Measurements from ENCODE around the gene INTS14. TPM values are rescaled to one million over a fixed set of nuclear protein-coding genes. Genes with fewer than 3 reads are reported as not detected.
A peak's percentile ranks its signal among the peaks of the same experiment; 100 is the strongest.

The INTS14 gene
- total and polyA plus RNA-seq, 9 of the 15 experiments (the other 6 are each of a cell fraction or from before 2014, with no cell fraction given): 30.5 to 92.4 (median 46.5) TPM

GRCh38 chr15:65530318-65531111 is 80.4 kb downstream of the INTS14 start, which contains the start of gene HACD3 (continued):
- TF ChIP-seq, protein P1, sequence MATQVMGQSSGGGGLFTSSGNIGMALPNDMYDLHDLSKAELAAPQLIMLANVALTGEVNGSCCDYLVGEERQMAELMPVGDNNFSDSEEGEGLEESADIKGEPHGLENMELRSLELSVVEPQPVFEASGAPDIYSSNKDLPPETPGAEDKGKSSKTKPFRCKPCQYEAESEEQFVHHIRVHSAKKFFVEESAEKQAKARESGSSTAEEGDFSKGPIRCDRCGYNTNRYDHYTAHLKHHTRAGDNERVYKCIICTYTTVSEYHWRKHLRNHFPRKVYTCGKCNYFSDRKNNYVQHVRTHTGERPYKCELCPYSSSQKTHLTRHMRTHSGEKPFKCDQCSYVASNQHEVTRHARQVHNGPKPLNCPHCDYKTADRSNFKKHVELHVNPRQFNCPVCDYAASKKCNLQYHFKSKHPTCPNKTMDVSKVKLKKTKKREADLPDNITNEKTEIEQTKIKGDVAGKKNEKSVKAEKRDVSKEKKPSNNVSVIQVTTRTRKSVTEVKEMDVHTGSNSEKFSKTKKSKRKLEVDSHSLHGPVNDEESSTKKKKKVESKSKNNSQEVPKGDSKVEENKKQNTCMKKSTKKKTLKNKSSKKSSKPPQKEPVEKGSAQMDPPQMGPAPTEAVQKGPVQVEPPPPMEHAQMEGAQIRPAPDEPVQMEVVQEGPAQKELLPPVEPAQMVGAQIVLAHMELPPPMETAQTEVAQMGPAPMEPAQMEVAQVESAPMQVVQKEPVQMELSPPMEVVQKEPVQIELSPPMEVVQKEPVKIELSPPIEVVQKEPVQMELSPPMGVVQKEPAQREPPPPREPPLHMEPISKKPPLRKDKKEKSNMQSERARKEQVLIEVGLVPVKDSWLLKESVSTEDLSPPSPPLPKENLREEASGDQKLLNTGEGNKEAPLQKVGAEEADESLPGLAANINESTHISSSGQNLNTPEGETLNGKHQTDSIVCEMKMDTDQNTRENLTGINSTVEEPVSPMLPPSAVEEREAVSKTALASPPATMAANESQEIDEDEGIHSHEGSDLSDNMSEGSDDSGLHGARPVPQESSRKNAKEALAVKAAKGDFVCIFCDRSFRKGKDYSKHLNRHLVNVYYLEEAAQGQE (IDR thresholded peaks at IDR 0.05; ENCODE audit: borderline replicate concordance): 0 out of 2 replicates have a peak, but pooled peaks have one; percentile 4
- TF ChIP-seq, protein P1 (CRISPR knock-in tag; IDR thresholded peaks at IDR 0.05; ENCODE audit: low read depth): peak; percentile 48; the same call in 1 of the 2 replicates
- TF ChIP-seq NUFIP1 (IDR thresholded peaks at IDR 0.05; ENCODE audit: partially characterized antibody) (no peak), ZNF140 (CRISPR knock-in tag; IDR thresholded peaks at IDR 0.05) (no peak), NCOA6 (IDR thresholded peaks at IDR 0.05) (0 out of 2 replicates have a peak, but pooled peaks have one; percentile 37), MAFF (IDR thresholded peaks at IDR 0.05; ENCODE audit: low read length) (no peak), THRAP3 (IDR thresholded peaks at IDR 0.05; ENCODE audit: borderline replicate concordance) (no peak), ZKSCAN8 (CRISPR knock-in tag; IDR thresholded peaks at IDR 0.05) (no peak), NRF1 (conservative IDR thresholded peaks at IDR 0.05 in 1 of 2, IDR thresholded peaks at IDR 0.05 in 1 of 2) (peak; percentile 95), CAMTA2 (CRISPR knock-in tag; conservative IDR thresholded peaks at IDR 0.05) (no peak), YBX1 (IDR thresholded peaks at IDR 0.05) (no peak)
- TF ChIP-seq, protein P2, sequence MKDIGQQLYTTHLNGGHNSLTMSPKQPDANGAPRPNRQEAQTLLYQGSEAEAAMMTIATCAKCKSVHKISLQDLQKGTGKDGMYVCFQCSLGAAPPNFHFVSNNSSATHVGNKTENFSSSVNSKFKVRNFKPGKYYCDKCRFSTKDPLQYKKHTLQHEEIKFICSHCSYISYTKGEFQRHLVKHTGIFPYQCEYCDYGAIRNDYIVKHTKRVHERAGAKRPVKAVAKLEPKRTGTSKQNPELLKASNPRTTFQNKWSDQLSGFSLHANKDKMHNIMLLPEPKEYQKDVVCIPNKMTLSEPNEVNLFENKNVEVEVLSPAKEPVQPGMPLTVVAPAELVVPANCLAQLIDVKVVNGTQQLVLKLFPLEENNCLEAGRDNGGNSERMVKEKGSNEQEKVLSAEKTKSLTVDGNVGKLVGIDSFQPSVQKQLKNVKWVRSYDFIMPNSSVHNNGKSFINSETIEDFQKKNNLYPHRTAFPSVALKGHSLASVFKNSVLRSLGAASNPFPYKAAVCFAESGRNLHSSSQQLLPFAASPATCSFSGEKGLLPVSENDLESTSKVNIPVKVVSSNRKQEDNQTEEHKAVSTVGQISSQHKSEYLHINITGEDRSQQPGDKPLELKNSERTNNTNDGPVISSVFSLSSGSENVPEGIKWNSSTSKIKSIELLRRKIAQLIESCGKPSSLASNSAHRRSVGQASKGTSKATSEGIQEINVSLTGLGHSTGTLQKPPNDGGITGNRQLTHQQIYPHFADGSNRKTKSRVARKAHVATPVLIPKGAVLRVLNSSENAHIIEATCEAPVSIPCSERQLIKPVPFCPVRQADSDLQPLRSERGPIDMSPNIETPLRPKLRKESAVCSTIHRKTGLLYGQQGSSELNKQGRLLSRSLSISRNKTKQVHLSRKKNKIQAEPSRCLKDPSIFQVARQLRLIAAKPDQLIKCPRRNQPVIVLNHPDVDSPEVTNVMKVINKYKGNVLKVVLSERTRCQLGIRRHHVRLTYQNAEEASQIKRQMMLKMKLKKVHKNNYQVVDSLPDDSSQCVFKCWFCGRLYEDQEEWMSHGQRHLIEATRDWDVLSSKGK (CRISPR knock-in tag; IDR thresholded peaks at IDR 0.05): no peak
